ENCODE measurements around the gene MGMT.

MGMT gene

DNA sequence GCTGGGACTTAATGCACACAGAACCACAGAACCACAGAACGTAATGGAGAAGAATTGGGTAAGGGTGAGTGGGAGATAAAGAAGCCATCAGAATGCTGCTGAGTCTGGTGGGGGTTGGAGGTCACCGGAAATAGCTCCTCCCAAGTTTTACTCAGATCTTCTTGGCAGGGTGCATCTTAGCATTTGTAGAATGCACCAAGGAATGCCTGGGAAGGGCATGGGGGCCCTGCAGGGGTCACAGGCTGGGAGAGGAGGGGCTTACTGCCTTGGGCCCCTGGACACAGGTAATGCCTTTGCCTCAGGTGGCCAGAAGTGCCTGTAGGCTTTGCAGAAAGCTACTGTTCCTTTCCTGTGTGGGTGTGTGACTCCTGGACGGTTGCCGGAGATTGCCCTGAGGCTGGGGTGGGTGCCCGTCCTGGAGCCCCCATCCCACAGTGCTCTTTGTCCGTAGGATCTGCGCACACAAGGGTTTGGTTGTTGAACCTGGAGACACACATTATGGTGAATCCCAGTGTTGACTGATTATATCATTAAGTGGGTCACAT lies 55.1 kb downstream of the MGMT start:
- DNase-seq, result no peak

DNA sequence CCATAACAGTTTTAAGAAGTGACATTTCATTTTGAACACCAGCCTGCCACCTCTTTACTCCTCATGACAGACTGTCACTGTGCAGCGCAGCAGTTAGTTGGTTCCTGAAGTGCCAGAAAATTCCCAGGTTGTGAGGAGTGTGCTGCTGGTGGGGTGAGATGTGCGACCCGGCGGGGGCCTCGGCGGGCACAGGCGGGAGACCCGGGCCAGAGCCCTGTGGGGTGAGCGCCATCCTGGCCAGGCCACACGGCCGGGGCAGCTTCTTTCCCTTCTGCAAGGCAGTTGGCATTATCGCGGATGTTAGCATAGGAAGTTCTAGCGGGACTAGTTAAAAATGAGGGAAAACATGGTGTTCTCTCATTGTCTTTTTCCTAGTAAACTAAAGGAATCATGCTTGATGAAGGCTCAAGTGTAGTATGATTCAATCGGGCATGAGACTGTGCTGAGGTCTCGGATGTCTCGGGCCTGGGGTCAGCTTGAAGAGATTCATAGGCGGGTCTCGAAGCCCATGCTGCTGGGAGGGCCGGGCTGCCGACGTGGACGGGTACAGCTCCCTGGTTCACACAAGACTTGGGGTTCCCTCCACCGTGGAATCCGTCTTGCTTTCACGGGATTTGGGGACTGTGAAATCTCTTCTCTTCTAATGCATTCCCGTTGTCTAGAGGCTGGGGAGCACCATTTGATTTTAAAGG lies 56.1 kb downstream of the MGMT start:
- no peak for DNase-seq

DNA sequence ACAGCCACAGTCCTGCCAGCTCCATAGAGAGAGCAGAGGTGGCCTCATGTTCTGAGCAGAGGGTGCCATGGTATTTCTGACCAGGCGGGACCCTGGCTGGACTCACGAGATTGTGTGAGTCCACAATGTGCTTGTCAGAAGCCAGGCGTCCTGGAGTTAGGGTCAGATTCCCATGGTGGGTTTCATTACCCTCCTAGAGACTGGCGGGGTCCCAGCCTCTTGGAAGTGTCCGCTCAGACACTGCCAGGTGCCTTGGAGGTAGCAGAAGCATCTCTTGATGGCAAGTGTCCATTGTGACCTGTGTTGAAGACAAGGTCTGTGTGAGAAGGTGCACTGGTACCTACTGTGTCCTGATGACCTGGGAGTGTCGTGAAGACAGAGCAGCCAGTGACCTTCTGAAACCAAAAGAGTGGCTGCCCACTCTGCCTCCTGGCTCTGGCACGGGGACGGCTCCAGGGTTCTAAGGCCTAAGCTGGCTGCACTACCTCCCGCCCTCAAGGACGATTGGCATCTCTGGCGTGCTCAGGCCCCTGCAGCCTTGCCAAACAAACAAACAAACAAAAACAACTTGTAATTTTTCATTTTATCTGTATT lies 56.8 kb downstream of the MGMT start:
- DNase-seq, result no peak

DNA sequence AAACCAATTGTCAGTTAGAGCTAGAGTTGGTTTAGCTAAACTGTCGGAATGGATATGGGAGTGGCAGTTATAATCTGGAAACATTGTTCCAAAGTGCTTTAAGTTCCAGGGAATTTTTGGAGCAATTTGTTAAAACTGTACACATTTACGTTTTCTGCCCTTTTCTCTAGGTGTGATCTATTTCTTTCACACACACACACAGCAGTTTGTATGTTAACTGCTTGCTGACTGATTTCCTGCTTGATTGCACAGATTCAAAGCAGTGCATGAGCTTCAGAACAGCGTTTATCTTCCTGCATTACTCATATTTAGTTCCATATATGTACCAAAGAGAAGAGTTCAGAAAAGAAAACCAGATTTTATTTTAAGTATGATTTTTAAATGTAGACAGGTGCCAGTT lies 57.9 kb downstream of the MGMT start:
- DNase-seq, result no peak

DNA sequence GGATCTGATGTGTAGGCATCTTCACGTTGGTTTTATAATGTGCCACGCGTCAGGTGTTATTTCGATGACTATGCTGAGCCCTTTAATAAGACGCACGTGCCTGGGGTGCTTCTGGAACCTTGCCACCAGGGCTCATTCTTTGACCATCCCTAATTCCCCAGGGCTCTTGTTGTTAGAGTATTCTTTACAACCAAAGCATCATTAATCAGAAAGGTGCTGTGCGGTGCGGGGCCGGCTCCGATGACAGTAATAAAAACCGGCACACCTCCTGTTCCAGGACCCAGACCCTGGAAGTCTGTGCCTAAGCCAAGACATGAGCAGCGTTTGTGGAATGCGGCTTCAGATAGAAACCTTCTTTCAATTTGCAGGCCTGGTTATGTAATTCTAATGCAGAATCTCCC lies 58.4 kb downstream of the MGMT start:
- DNase-seq, result no peak

DNA sequence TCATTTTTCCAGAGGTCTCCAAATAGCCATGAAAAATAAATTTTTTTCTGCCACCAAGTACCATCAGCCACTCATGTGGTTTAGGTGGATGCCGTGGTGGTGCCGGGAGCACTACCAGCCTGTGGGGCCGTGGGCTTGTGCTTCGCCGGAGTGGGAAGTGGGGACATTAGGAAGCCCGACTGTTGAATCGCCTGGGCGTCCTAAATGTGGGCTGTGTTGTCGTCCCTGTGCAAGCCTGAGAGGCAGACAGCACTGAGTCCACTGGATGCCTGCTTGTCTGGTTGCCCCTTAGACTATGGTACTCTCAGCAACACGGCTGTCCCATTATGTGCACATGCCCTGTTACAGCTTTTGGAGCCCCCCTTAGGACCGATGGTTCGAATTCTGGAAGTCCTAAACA lies 59.9 kb downstream of the MGMT start:
- no peak for DNase-seq

DNA sequence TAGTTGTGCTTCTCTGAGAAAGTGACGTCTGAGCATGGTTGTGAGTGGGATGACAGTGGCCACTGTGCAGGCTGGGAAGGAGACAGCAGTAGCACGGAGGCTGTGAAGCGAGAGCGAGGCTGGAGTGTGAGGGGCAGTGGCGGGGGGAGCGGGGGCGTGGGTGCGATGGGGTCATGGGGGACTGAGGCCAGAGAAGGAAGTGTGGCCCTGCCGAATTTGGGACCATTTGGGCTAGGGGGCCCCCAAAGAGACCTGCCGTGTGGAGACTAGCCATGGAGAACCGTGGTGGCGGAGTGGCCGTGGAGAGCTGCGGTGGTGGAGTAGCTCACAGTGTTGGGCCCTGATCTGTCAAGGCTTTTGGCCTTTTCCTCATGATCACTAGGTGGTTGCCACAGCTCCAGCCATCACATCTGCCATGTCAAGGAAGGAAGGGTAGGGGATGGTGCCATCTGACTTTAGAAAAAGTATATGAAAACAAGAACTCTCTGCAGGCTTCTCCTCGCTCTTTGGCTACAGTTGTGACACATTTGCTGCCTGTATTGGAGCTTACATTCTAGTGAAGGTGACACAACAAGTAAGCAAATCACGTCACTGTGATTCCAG lies 61.4 kb downstream of the MGMT start:
- no peak for DNase-seq

DNA sequence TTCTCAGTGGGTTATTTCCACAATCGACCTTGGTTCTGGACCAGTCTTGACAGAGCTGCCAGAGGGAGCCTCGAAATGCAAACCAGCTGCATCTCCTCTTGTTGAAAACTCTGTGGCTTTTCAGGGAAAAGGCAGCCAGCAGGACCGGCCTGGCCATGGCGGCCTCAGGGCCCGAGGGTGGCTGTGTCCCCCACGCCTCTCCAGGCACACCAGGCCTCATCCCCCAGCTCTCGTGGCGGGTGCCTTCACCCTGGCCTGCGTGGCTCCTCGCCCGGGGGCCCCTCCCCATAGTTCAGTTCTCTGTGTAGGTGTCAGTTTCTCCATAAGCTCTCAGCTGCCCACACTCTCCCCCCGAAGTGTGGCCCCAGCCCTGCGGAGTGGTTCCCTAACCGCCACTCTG lies 63.5 kb downstream of the MGMT start:
- no peak for DNase-seq

DNA sequence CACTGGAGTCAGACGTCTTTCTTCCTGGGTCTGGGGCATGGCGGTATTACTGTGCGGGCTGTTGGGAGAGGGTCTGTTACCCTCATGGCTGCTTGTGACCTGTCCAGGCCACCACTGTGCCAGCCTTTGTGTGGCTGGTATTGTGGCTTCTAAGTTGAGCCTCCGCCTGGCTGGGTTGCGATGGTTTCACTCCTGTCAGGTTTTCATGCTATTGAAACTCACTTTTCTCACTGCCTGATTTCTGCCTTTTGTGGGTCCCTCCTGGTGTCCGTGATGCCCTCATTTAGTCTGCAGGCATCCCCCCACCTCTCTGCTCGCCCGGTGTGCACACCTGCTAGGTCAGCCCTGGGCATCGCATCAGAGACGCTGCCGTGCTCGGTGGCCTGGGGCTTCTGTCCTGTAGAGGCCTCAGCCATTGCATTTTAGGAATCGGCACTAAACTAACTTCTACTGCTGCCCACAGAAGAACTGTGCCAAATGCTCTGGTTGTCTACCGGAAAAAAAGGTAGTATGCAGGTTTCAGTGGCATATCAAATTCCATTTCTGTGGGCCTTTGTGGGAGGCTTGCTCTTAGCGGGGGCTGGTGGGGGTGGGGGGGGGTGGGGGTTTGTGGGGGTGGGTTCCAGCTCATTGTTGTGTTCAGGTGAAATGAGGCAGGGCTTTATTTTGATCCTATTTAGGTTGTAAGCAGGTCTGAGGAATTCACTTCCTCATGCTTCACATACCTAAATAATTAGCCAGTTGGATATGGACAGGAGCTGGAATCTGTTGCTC lies 64.3 kb downstream of the MGMT start:
- DNase-seq, result no peak

DNA sequence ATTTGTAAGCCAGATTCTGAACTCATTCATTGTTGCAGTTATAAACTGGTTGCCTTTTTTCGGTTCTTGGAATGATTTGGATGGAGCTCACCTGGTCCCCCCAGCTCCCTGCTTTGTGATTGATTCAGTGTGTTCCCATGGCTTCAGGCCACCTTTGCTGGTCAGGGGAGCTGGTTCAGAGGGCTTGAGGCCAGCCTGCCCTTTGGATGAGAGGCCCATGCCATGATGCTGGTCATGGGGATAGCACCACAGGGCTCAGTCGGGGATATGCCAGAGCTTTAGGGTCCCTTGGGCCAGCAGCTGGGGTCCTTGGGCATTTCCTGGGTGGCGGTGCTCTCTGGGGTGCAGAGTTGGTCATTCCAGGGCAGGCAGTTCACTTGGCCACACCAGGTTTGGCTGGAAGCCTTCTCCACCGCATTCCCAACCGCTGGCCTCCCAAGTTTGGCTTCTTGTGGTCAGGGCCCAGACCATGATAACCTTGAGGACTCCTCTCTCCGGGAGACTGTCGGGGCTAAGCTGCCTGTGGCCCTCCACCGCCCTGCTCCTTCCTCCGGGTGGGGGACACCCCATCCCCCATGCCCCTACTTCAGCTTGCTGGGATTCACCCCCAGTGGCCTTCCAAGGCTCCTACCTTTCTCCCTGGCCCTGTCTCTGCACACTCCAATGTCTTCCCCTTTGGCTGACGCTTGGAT lies 65.1 kb downstream of the MGMT start:
- DNase-seq, result no peak

DNA sequence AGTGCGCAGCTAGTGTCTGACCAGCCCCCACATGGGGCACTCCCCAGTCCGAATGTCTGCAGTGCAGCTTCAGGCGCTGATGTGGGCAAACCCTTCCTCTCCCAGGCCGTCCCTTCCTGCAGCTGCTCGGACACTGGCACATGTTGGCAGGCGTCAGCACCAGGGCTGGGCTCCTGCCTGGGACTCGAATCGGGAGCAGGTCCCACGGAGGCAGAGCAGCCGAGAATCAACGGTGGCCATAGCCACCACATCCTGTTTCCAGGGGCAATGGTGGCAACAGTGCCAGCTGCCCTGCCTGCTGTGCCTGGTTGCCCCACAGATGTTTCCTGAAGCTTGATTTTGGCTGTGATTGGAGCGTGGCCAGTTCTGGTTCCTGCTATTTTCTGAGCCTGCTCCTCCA lies 65.8 kb downstream of the MGMT start:
- no peak for DNase-seq

DNA sequence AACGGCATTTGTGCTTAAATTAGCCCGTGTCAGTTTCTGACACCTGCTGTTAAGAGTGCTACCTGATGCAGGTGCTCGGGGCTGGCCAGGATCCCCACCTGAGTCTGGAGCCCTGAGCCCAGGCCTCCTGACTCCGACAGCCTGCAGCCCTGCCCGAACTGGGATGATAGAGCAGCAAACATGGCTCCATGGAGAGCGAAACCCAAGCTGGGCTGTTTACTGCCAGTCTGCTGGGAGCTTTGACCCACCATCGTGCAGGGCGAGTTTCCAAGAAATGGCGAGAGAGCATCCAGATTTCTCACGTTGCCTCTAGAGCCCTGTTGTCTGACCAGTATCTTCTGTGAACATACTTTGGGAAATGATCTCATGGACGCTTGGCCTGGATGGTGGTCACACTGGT lies 66.2 kb downstream of the MGMT start:
- DNase-seq, result no peak

DNA sequence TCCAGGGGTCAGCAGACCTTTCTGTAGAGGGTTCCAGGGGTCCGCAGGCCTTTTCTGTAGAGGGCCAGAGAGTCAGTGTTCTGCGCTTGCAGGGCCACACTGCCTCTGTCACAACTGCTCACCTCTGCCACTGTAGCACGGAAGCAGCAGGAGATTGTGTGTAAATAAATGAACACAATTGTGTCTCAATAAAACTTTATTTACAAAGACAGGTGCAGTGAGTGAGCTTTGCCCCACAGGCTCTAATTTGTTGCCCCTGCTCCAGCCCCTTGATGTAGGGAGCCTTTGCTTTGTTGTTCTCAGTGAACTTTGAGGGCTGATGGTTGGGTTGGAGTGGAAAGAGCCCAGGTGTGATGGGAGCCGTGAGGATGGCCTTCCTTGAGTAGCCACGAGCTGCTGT lies 67.8 kb downstream of the MGMT start:
- no peak for DNase-seq

DNA sequence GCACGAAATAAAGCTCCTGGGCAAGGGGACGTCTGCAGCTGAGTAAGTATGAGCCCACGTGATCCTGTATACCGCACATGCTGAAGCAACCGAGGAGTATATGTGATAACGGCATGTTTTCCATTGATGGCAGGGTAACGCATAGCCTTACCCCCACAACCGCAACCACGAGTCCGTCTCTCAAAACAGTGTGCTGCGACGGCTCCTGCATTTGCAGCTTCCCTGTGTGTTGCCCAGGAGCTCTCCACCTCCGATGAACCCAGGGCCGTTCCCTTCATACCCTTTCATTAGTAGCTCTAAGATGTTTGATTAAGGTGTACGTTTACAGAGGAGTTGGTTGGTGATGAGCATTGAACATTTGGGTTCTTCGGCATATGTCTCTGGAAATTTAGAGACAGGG lies 69.3 kb downstream of the MGMT start:
- DNase-seq, result no peak

DNA sequence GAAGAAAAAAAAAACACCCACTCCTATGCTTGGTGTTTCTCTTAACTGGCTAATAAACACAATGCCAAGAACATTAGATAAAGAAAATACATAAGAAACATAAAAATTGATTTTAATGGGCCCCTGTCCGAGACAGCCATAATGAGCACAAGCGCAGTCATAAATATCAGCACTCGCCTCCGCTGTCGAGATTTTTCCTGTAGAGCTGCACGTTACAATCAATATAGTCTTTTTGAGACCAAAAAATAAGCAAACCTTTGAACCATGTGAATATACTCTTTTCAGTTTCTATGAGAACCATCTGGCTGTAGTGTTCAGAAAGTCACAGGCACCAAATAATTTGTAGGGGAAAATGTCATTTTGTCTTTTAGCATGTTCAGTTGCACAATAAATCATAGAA lies 70.1 kb downstream of the MGMT start:
- DNase-seq, result no peak

DNA sequence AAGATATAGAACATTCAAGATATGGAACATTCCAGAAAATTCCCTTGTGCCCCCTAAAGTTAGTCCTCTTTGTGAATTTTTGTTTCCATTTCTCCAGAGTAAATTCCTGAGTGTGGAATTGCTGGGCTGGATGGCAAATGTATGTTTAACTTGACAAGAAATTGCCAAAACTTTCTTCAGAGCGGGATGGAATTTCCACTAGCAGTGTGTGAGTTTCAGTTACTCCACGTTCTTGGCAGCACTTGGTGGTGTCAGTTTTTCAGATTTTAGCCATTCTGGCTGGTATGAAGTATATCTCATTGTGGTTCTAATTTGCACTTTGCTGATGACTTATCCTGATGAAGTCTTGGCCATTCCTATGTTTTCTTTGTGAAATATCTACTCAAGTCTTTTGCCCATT lies 71.2 kb downstream of the MGMT start:
- DNase-seq, result no peak

DNA sequence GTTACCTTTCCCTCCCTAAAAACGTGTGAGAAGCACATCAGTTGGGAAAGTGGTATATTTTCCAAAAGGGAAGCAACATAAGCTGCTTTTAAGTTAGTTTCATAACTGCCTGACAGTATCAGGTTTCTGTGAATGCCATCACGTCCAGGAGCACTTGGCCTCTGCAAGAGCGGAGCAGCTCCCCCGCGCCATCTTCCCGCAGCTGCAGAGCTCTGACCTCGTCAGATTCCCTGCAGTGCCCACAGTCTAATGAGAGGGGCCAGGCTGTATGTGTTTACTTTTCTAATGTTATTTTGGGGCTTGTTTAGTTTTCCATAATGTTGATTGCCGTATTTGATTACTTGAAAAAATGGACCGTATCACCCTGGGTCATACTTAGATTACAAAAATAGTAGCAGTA lies 74.2 kb downstream of the MGMT start:
- DNase-seq, result no peak

DNA sequence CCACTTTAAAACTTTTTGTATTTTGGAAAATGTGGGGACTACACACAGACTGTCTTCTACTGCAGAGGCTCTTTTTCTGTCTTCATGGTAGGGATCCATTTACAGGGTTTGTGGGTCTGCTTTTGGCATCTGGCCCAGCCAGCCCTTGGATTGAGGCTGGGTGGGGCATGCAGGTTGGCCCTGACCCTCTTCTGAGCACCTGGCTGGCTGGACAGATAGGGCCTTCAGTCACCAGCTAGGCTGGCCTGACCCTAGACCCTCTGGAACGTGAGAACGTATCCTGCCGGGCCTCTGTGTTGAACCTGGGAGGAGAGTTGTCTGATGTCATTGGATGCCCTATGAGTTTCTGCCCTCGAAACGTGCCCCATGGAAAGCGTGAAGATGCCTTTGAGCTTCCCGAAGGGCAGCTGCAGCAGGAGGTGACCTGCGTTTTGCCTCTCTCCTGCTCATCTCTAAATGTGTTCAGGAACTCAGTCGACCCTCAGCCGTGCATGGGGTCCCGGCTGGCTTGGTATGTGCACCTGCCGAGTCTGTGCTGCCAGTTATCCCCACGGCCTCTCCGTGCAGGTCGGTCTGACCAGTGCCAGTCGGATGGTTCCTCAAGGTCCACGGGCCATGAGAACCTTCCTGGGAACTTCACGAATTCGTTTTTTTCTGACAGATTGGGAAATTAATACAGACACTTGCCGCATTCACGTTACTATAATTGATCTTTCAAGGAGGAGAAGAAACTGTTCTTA lies 74.9 kb downstream of the MGMT start:
- DNase-seq, result no peak

DNA sequence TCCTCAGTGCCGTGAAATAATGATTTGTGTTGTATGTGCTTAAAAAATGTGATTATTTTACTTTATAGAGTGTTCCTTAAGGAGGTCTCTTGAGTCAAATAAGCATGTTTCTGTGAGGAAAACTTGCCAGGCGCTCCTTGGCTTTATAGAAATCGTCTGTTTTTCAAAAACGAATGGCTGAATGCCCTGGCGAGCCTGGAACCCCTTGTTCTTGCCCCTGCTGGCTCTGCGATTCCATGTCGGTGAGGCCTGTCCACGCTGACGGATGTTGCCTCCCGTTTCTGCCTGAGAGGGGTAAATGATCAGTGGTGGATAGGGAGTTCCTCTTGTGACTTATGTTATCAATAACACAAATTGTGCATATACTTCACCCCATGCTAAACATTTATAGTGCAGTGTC lies 75.5 kb downstream of the MGMT start:
- DNase-seq, result no peak

DNA sequence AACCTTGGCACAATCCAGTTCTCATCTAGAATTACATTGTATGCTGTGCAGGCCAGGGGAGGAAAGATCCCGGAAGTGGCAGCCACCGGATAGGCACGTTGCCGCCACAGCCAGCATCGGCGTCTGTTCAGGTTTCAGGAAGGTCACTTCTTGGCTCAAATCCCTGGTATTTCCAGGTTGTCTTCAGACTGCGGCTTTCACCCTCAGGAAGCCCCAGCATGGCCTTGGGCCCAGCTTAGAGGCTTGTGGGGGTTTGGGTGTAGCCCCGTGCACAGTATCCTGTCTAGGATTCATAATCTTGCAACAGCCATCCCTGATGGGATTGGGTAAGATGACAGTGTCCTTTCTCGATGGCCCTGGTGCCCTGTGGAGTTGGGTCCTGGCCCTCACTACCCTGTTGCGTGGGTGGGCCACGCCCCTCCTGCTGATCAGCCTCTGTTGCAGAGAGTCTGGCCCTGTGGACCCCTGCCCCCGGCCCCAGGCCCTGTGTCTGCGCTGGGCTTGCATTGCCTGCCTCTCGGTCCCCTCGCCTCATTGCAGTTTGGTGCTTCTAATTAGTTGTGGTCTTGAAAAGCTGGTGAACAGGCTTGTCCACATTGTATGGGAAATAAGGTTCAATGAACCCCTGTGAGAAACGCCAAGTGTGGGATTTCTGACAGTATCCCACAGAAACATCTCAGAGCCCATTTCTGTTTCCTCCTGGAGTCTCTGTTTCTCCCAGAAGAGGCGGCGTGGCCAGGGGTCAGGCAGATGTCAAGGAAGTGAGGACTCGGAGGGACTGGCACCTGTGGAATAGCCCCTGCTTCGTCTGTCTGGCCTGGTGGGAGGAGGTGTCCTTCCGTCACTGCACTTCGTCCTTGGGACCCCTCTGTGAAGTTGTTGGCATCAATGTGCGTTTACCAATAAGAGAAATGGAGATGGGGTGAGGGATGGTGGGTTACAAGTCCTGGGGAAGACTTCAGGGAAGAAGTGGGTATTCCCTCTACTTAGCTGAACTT lies 77.5 kb downstream of the MGMT start:
- no peak for DNase-seq

DNA sequence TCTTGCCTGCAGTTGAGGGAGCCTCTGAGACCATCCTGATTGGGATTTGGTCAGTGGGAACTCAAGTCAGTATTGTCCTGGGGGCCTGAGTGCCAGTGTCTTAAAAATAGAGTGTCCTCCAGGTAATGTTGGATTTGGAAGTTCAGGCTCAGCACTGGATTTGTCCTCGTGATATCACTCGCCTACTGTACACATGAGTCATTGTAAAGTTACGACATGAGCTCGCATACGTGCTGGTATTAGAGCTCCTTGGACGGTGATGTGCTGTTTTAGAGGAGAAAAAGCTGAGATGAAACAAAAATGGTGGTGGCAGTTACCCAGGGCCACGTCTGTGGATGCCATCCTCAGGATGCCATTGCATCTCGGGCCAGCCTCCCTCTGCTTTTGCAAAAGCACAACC lies 78.2 kb downstream of the MGMT start:
- DNase-seq, result no peak

Data from CD4-positive, alpha-beta T cell treated with Interleukin-15 for 1 hour (primary cell).